H1 (cell line): ENCODE results near the gene C12orf75. TPM values are rescaled to one million over a fixed set of nuclear protein-coding genes. Genes with fewer than 3 reads are reported as not detected.
A peak's percentile ranks its signal among the peaks of the same experiment; 100 is the strongest.

Source experiments
- CTCF ChIA-PET: fragments of 300-600 bp; sonication (Branson Sonifier 250); formaldehyde crosslinking; loops from one replicate; lab custom pipeline; 2021; ENCODE audit not compliant: partially characterized antibody; lab: Charles Lee
- POLR2A ChIA-PET: fragments of 300-600 bp; sonication (Branson Sonifier 250); formaldehyde crosslinking; loops from one replicate; lab custom pipeline; 2021; ENCODE audit warnings: inconsistent platforms; ENCODE audit not compliant: partially characterized antibody; lab: Charles Lee
- DNase-seq, 2 experiments: peaks; one replicate each; pipeline versions ENCODE4 v3.0.0 to v3.0.0-alpha.2; 2010 to 2022; ENCODE audit warnings: low spot score in 2 of 2, low read depth in 1 of 2, mixed read lengths in 1 of 2
- FAIRE-seq: peaks from 2 replicates; lab custom pipeline; 2011; peaks lifted over from hg19 to GRCh38; lab: Jason Lieb, UNC
- H2AFZ ChIP-seq: 2 replicates; pipeline ENCODE4 v1.8.1; 2012; ENCODE audit warnings: low read length, inconsistent platforms
- H2AK5ac ChIP-seq: 2 replicates; pipeline ENCODE4 v1.6.1; 2013; ENCODE audit warnings: low read depth, low read length
- H2BK120ac ChIP-seq: replicated peaks from 2 replicates; pipeline ENCODE3; 2013; ENCODE audit warnings: low read depth, low read length, inconsistent platforms
- H2BK12ac ChIP-seq: 2 replicates; pipeline ENCODE4 v1.6.1; 2013; ENCODE audit warnings: low read depth, low read length
- H2BK15ac ChIP-seq: 2 replicates; pipeline ENCODE4 v1.6.1; 2013; ENCODE audit warnings: low read length
- H2BK20ac ChIP-seq: 2 replicates; pipeline ENCODE4 v1.6.1; 2013; ENCODE audit warnings: low read length
- H2BK5ac ChIP-seq: 2 replicates; pipeline ENCODE4 v1.6.1; 2013; ENCODE audit warnings: low read depth, low read length
- H3K14ac ChIP-seq: 2 replicates; pipeline ENCODE4 v1.6.1; 2013; ENCODE audit warnings: inconsistent platforms; ENCODE audit not compliant: insufficient read length
- H3K18ac ChIP-seq: 2 replicates; pipeline ENCODE4 v1.6.1; 2013; ENCODE audit warnings: low read length; ENCODE audit errors: extremely low read depth
- H3K23ac ChIP-seq: 2 replicates; pipeline ENCODE4 v1.6.1; 2013; ENCODE audit warnings: inconsistent platforms; ENCODE audit not compliant: insufficient read length
- H3K23me2 ChIP-seq: 2 replicates; pipeline ENCODE4 v1.6.1; 2013; ENCODE audit warnings: low read depth, low read length
- H3K27ac ChIP-seq: 2 replicates; pipeline ENCODE4 v1.6.1; 2011; ENCODE audit warnings: low read depth, low read length, inconsistent platforms
- H3K27me3 ChIP-seq, 4 experiments: replicated peaks in 1 of 4; 1 replicate in 1 of 4; 2 replicates in 3 of 4; pipeline versions ENCODE4 v1.6.1 to v1.8.1; 2011 to 2013; ENCODE audit warnings: low read length in 3 of 4, mild to moderate bottlenecking in 3 of 4, inconsistent platforms in 2 of 4, mixed read lengths in 2 of 4, moderate library complexity in 1 of 4; ENCODE audit not compliant: control insufficient read depth in 3 of 4, insufficient read depth in 3 of 4; ENCODE audit errors: extremely low read depth in 1 of 4
- H3K36me3 ChIP-seq, 4 experiments: 2 replicates each; pipeline versions ENCODE4 v1.6.1 to v1.8.1; 2011 to 2013; ENCODE audit warnings: mild to moderate bottlenecking in 4 of 4, low read length in 3 of 4, moderate library complexity in 2 of 4, control low read depth in 1 of 4, inconsistent platforms in 1 of 4; ENCODE audit not compliant: insufficient read depth in 4 of 4, control insufficient read depth in 2 of 4
- H3K4ac ChIP-seq: replicated peaks from 2 replicates; pipeline ENCODE3; 2013; ENCODE audit warnings: low read length, low read depth, mixed read lengths, inconsistent platforms; ENCODE audit not compliant: insufficient read length
- H3K4me1 ChIP-seq, 4 experiments: replicated peaks in 1 of 4; 1 replicate in 1 of 4; 2 replicates in 3 of 4; pipeline versions ENCODE4 v1.6.1 to v1.8.1; 2011 to 2013; ENCODE audit warnings: low read length in 3 of 4, inconsistent platforms in 2 of 4, mixed read lengths in 1 of 4; ENCODE audit not compliant: insufficient read depth in 4 of 4, control insufficient read depth in 3 of 4
- H3K4me2 ChIP-seq, 2 experiments: 2 replicates each; pipeline versions ENCODE4 v1.6.1 to v1.8.1; 2011 to 2013; ENCODE audit warnings: low read depth in 2 of 2, low read length in 2 of 2, control low read depth in 1 of 2, inconsistent platforms in 1 of 2, mild to moderate bottlenecking in 1 of 2; ENCODE audit not compliant: insufficient read depth in 1 of 2
- H3K4me3 ChIP-seq, 4 experiments: fragments of 200-600, 300-600 bp in 1 of 4; sonication (generic), shearing (Covaris generic), sonication (Bioruptor Twin) in 1 of 4; 2 replicates each; pipeline versions ENCODE4 v1.5.1 to v1.8.1; 2011 to 2016; ENCODE audit warnings: low read length in 4 of 4, low read depth in 3 of 4, control low read depth in 2 of 4, inconsistent platforms in 2 of 4, mild to moderate bottlenecking in 2 of 4, mixed read lengths in 1 of 4, moderate library complexity in 1 of 4; ENCODE audit not compliant: insufficient read depth in 2 of 4; ENCODE audit errors: extremely low read depth in 1 of 4
- H3K56ac ChIP-seq: replicated peaks from 2 replicates; pipeline ENCODE3; 2013; ENCODE audit warnings: low read depth, mild to moderate bottlenecking, mixed read lengths, low read length, inconsistent platforms; ENCODE audit not compliant: insufficient read length
- H3K79me1 ChIP-seq: 2 replicates; pipeline ENCODE4 v1.6.1; 2013; ENCODE audit warnings: low read depth, low read length, control low read depth
- H3K79me2 ChIP-seq, 2 experiments: 2 replicates each; pipeline versions ENCODE4 v1.6.1 to v1.8.1; 2012 to 2013; ENCODE audit warnings: low read length in 2 of 2, mild to moderate bottlenecking in 2 of 2, inconsistent platforms in 1 of 2; ENCODE audit not compliant: insufficient read depth in 2 of 2, control insufficient read depth in 1 of 2
- H3K9ac ChIP-seq, 4 experiments: replicated peaks in 1 of 4; 1 replicate in 1 of 4; 2 replicates in 3 of 4; pipeline versions ENCODE4 v1.6.1 to v1.8.1; 2011 to 2013; ENCODE audit warnings: low read depth in 3 of 4, low read length in 3 of 4, control low read depth in 2 of 4, mild to moderate bottlenecking in 2 of 4, moderate library complexity in 2 of 4, inconsistent platforms in 1 of 4; ENCODE audit errors: extremely low read depth in 1 of 4
- H3K9me3 ChIP-seq, 2 experiments: 2 replicates each; pipeline versions ENCODE4 v1.6.1 to v1.8.1; 2012 to 2013; ENCODE audit warnings: mild to moderate bottlenecking in 2 of 2, moderate library complexity in 2 of 2, control low read depth in 1 of 2, inconsistent platforms in 1 of 2, low read depth in 1 of 2, low read length in 1 of 2, mixed read lengths in 1 of 2; ENCODE audit not compliant: insufficient read depth in 2 of 2
- H4K20me1 ChIP-seq, 2 experiments: replicated peaks in 1 of 2; 2 replicates each; pipeline versions ENCODE3 to v1.8.1; 2011 to 2013; ENCODE audit warnings: inconsistent platforms in 2 of 2, low read length in 2 of 2, mild to moderate bottlenecking in 1 of 2; ENCODE audit not compliant: insufficient read depth in 2 of 2, control insufficient read depth in 1 of 2
- H4K5ac ChIP-seq: 2 replicates; pipeline ENCODE4 v1.6.1; 2013; ENCODE audit warnings: low read length, low read depth, mixed read lengths, inconsistent platforms; ENCODE audit not compliant: insufficient read length
- H4K8ac ChIP-seq: 2 replicates; pipeline ENCODE4 v1.8.0; 2013; ENCODE audit warnings: mild to moderate bottlenecking, moderate library complexity, low read length, inconsistent platforms; ENCODE audit not compliant: insufficient read depth; ENCODE audit errors: extremely low read depth
- H4K91ac ChIP-seq: replicated peaks from 2 replicates; pipeline ENCODE3; 2013; ENCODE audit warnings: low read length, mixed read lengths, inconsistent platforms; ENCODE audit not compliant: insufficient read length
- KDM1A ChIP-seq: fragments of 200-600, 300-600 bp; sonication (generic); IDR thresholded peaks from 2 replicates; pipeline ENCODE4 v1.7.1; 2016; ENCODE audit warnings: mild to moderate bottlenecking, low read length, borderline replicate concordance
- POU5F1 ChIP-seq: IDR thresholded peaks from 2 replicates; pipeline ENCODE4 v1.6.1; 2011; ENCODE audit warnings: low read depth, mild to moderate bottlenecking, low read length, moderate library complexity
- WGBS, 2 experiments: shearing (Covaris generic) in 1 of 2; methylation state at CpG; one replicate each; pipeline versions ENCODE4 v1.1.6 to v1.1.7; 2013 to 2015; ENCODE audit warnings: low lambda C conversion rate in 2 of 2, mixed read lengths in 2 of 2, inconsistent platforms in 1 of 2, low coverage in 1 of 2, missing lambda C conversion rate in 1 of 2; ENCODE audit not compliant: insufficient replicate concordance in 2 of 2, insufficient coverage in 1 of 2, insufficient read length in 1 of 2; ENCODE audit errors: extremely low coverage in 1 of 2, missing lambda C conversion rate in 1 of 2; 5-methylcytosine and 5-hydroxymethylcytosine counted together
- polyA plus RNA-seq, 7 experiments: library from polyadenylated mRNA; depleted of rRNA in 3 of 7; stranded (reverse) in 5 of 7; unstranded in 2 of 7; fragments of >200 nt in 5 of 7; fragments of 200-250 nt in 2 of 7; gene quantifications; 1 replicate in 5 of 7; 2 replicates in 1 of 7; 4 replicates in 1 of 7; pipeline versions ENCODE4 v1.2.1 to v1.2.3, GENCODE V29; 2011 to 2013; ENCODE audit warnings: missing spikeins in 2 of 7, mixed read lengths in 2 of 7
- total RNA-seq: library from RNA; stranded (reverse); fragmentation: NEBNext Ultra II Directional; extraction: Animal tissue kit (Norgen Biotek cat#: 25700); gene quantifications from 2 replicates; pipeline ENCODE4 v1.2.1, GENCODE V29; 2021

Gene C12orf75
- total and polyA plus RNA-seq, 2 of the 8 experiments (the other 6 are each of a cell fraction or from before 2014, with no cell fraction given), result 26.4 to 41.2 TPM

DNA sequence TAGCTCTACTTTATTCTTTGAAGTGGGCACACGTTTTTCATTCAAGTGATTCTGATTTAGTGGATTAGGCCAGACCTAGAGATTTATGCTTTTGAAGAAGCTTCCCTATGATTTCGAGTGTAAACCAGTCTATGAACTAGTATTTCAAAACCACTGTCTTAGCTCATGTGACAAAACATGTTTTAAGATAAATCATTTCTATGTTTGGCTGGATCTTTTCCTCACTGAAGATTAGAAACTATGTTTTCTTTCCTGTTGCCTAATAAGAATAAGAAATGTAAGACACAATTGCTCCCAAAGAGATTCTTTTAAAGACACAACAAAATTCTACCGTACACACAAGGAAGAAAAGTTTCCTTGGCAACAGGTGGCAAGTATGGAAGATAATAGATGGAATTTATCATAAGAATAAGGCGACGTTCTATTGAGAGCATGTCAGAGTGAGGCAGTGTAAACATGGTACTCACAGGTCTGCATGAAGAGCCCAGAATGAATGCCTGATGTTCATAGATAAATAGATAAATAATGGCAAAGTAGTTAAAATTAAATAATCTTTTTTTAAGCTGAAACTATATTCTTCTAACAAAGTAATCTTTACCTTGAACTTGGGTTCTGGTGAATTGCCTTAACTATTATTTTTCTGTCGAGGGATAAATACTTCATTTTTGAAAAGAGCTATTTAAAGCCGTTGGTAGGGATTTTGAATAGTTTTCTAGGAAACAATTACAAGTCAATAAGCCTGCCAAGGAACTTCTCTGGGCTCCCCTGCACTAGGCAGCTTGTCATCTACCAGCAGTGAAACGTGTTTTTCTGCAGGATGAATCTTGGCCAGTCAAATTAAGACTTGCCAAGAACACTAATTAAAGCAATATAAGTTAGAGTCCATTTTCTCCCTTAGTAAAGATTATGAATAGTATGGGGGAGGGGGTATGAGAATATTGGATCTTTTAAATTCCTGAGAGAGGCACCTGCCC lies 34.1 kb upstream of the C12orf75 start:
- Histone ChIP-seq H3K14ac (no peak overlapping the region), H2BK12ac (no peak overlapping the region), H3K79me1 (no peaks in the 10 kb centered on the region), H2AK5ac (no peak overlapping the region), H3K79me2 (no peaks in the 10 kb centered on the region), H2BK5ac (no peak overlapping the region), H3K9me3 (peaks cover 14 to 24% of the 10 kb centered on the region in 2 experiments), H3K27ac (no peak overlapping the region), H4K91ac (no peak overlapping the region), H2BK20ac (no peak overlapping the region), H3K23ac (no peak overlapping the region), H3K56ac (no peak overlapping the region), H3K18ac (no peak overlapping the region), H3K9ac (no peak overlapping the region), H3K27me3 (no peaks in the 10 kb centered on the region), H2BK120ac (no peak overlapping the region), H3K4me2 (0 out of 4 replicates have a peak overlapping the region, but pooled peaks of 1 of the 2 experiments have one; percentile 24), H4K5ac (no peak overlapping the region), H3K4ac (no peak overlapping the region), H2BK15ac (no peak overlapping the region), H3K4me1 (peaks cover 0 to 9% (median 4%) of the 10 kb centered on the region in 4 experiments; a peak in 3 of 7 replicates), H2AFZ (no peak overlapping the region), H4K8ac (no peak overlapping the region), H4K20me1 (no peaks in the 10 kb centered on the region), H3K36me3 (no peaks in the 10 kb centered on the region; a peak in 2 of 8 replicates), H3K23me2 (no peaks in the 10 kb centered on the region), H3K4me3 (no peak overlapping the region)
- no peak for TF ChIP-seq KDM1A
- no peak for TF ChIP-seq POU5F1
- FAIRE-seq, result no peak
- no peak for DNase-seq
- CTCF ChIA-PET, result interaction anchor here (0.7 to 1.3 kb wide), 2 partner anchors 11 to 17 kb away, joined by 3 to 5 read pairs; no protein-coding TSS in a partner anchor
- WGBS, 2 experiments, result 67% methylated on average over 8 of the region's 8 CpGs; no CpG with 5 or more reads in 1 of the 2 experiments
- POLR2A ChIA-PET, result interaction anchor here (1.2 to 1.8 kb wide), 2 partner anchors 13 to 24 kb away, joined by 4 read pairs; no protein-coding TSS in a partner anchor
